Stimulated activated CD8-positive, alpha-beta memory T cell treated with anti-CD3 and anti-CD28 coated beads, Interleukin-12 subunit alpha, Interleukin-12 subunit beta, amount 100 ng/mL, for 24 hours (primary cell): ENCODE results near the gene NYAP1.
A peak's percentile ranks its signal among the peaks of the same experiment; 100 is the strongest.
"Not testable (repeated sequence)": the region's sequence is repeated elsewhere in the genome, so short reads cannot be mapped to it uniquely, and the experiment has no call there.

ENCODE experiments used
- DNase-seq: peaks from one replicate; pipeline ENCODE4 v3.0.0-alpha.2; 2020; ENCODE audit errors: extremely low read depth

The NYAP1 gene

GRCh38 chr7:100513212-100513810, 29.6 kb downstream of the NYAP1 start:
- no peak for DNase-seq

GRCh38 chr7:100515072-100515532, 31.4 kb downstream of the NYAP1 start:
- DNase-seq = no peak

- DNase-seq = no peak
Observed at GRCh38 chr7:100516135-100516812, 32.5 kb downstream of the NYAP1 start.

- no peak for DNase-seq
Observed at GRCh38 chr7:100517305-100517704, 33.6 kb downstream of the NYAP1 start.

- DNase-seq = no peak
Observed at GRCh38 chr7:100519580-100519979, 35.9 kb downstream of the NYAP1 start.

- DNase-seq = no peak
Observed at GRCh38 chr7:100520138-100520537, 36.4 kb downstream of the NYAP1 start.

- DNase-seq = no peak
Observed at GRCh38 chr7:100521076-100521475, 37.3 kb downstream of the NYAP1 start.

GRCh38 chr7:100521909-100522593, 38.3 kb downstream of the NYAP1 start:
- not testable (repeated sequence) for DNase-seq

GRCh38 chr7:100523192-100523591, 39.5 kb downstream of the NYAP1 start:
- DNase-seq = not testable (repeated sequence)

GRCh38 chr7:100528108-100528866, 44.6 kb downstream of the NYAP1 start:
- not testable (repeated sequence) for DNase-seq

GRCh38 chr7:100532165-100533022, 48.7 kb downstream of the NYAP1 start:
- DNase-seq = no peak

GRCh38 chr7:100535982-100536381, 52.3 kb downstream of the NYAP1 start:
- DNase-seq = not testable (repeated sequence)

- DNase-seq = not testable (repeated sequence)
Observed at GRCh38 chr7:100536695-100537094, 53.0 kb downstream of the NYAP1 start.

- DNase-seq = no peak
Observed at GRCh38 chr7:100538348-100538653, 54.6 kb downstream of the NYAP1 start.

GRCh38 chr7:100538654-100539435, 55.1 kb downstream of the NYAP1 start, which contains the start of gene AGFG2:
TSS of gene AGFG2 (plus strand) at chr7:100539203. CDS start at chr7:100539347, 144 bp downstream.
- DNase-seq = peak; percentile 100

- DNase-seq = no peak
Observed at GRCh38 chr7:100539436-100540006, 55.8 kb downstream of the NYAP1 start.

GRCh38 chr7:100540073-100540723, 56.5 kb downstream of the NYAP1 start:
- DNase-seq = no peak

GRCh38 chr7:100541309-100541708, 57.6 kb downstream of the NYAP1 start:
- not testable (repeated sequence) for DNase-seq

GRCh38 chr7:100543586-100543985, 59.9 kb downstream of the NYAP1 start:
- DNase-seq = no peak

- no peak for DNase-seq
Observed at GRCh38 chr7:100544386-100544785, 60.7 kb downstream of the NYAP1 start.
